GM18508 (cell line): Measurements from ENCODE around the gene DNAH10.
"Not testable (repeated sequence)": the region's sequence is repeated elsewhere in the genome, so short reads cannot be mapped to it uniquely, and the experiment has no call there.

Source experiments
- ATAC-seq: cut with Tn5 transposase; IDR thresholded peaks from one replicate; pipeline ENCODE4 v1.9.1; 2021; ENCODE audit warnings: moderate number of reproducible peaks; ENCODE audit not compliant: insufficient read depth, unreplicated experiment

The DNAH10 gene

DNA sequence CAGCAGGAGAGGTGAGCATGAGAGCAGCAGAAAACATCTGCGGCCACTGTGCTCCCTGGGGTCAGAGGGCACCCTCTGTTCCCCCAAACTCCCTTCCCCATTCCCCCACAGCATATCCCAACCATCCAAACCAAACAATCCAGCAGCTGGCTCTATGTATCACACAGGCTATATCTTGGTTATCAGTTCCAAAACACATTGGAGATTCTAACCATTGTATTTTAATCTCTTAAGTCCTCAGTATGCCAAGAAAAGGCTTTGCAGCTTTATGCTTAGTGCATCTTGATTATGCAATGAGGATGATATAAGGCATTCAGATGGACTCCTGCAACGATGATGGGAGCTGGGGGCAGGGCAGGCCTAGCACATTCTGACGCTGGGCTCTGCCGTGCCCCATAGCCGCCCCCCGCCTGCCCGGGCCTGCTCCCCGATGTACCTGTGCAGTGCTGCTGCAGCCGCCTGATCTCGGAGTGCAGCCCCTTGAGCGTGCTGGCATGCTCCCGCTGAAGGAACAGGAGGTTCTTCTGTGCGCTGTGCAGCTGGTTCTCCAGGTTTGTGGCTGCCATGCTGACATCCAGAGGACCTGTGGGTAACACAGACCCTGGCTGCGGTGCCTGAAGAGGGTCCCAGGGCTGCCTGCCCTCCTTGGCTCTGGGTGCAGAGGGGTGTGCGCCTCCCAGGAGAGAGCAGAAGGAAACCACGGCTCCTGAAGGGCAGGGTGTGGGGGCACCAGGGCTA, 181.0 kb downstream of the DNAH10 start:
- ATAC-seq = no peak

DNA sequence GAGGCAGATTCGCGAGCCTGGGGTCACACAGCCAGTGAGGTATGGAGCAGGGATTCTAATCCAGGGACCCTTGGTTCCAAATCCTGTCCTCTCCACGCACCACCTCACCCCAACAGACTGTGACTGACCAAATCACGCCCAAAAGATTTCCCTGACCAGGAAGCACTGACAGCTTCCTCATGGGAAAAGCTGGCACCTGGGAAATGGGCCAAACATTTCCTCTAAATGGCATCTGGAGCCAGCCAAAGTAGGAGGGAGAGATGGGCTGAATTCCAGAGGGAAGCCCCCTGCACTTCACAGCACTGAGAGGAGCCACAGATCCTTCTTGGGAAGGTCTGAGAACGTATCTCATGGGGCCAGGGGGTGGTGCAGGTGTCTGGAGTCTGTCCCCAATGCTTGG, 181.7 kb downstream of the DNAH10 start:
- ATAC-seq = no peak

DNA sequence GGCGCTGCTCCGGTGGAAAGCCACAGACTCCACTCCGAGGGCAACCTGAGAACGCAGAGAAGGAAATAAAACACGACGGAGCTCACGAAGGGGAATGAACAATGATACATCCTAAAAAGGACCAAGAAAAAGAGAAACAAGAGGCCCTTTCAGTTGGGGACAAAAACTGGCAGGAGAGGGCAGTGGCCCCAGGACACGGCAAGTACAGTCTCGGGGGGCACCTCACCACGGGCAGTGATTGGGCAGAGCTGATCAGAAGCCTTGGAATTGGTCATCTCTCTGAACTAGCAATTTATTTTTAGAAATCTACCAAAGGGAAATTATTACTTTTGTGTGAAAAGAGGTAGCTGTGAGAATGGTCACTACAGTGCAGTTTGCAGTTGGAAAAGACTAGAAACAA, 182.6 kb downstream of the DNAH10 start:
- no peak for ATAC-seq

DNA sequence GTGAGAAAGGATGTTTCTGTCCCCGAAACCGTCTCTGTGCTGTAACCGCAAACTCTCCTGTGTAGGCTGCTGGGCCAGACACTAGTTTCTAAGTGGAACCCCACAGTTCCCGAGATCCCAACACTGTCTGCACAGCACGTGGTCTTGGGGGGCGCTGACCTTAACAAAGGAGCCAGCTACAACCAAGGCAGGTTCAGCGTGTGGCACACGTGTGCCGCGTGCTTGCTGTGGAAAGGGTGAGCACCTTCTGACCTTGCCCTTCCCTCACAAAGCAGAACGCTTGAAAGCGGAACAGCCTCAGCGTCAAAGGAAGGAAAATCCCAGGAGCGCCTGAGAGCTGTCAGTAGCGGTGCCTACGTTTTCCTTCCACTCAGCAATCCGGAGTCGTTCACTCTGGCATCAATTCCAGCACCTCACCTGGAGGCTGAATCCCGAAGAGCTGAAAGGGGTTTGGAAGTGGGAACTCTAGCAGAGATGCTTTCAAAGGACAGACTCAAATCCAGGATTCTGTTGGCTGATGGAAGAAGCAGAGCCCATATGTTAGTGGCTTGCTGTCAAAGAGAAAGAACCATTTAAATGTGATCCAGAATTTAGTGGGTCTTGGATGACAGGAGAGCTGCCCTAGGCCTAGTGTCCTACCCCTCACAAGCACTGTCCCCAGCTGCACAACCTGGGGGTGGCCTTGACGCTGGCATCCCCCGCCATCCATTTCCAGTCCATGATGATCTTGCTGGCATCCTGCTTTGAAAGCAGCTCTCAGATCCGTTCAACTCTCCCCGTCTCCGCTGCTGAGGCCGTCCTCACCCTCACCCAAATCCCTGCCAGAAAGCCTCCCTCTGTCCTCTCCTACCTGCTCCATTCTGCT, 183.4 kb downstream of the DNAH10 start:
- ATAC-seq = no peak

DNA sequence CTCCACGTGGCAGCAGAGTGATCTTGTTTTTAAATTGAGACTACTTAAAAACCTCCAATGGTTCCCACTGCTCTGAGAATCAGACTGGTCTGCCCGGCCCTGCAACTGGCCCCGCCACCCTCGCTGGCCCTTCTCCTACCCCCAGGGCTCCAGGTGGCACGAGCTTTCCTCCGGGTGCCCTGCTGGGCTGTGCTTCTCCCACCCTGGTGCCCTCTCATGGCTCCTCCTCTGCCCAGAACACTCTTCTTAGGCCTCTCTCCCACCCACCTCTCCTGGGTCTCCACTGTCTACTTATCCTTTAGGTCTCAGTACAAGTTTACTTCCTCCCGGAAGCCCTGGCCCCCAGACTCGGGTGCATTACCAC, 184.0 kb downstream of the DNAH10 start:
- no peak for ATAC-seq

DNA sequence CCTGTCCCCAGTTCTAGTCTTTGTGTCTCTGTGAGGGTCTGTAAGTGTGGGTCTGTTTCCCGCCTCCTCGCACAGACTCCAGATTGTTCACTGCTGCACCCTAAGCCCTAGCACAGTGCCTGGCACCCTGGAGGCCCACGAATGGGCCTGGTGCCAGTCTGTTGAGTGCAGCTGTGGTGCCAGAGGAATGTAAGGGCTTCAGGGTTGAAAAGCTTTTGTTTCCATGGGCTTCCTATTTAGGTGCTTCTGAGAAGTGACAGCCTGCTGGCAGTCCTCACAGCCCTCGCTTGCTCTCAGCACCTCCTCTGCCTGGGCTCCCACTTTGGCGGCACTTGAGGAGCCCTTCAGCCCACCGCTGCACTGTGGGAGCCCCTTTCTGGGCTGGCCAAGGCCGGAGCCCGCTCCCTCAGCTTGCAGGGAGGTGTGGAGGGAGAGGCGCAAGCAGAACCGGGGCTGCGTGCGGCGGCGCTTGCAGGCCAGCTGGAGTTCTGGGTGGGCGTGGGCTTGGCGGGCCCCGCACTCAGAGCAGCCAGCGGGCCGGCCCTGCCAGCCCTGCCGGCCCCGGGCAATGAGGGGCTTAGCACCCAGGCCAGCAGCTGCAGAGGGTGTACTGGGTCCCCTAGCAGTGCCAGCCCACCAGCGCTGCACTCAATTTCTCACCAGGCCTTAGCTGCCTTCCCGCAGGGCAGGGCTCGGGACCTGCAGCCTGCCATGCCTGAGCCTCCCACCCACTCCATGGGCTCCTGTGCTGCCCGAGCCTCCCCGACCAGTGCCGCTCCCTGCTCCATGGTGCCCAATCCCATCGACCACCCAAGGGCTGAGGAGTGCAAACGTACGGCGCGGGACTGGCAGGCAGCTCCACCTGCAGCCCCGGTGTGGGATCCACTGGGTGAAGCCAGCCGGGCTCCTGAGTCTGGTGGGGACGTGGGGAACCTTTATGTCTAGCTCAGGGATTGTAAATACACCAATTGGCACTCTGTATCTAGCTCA, 184.7 kb downstream of the DNAH10 start:
- ATAC-seq = not testable (repeated sequence)

DNA sequence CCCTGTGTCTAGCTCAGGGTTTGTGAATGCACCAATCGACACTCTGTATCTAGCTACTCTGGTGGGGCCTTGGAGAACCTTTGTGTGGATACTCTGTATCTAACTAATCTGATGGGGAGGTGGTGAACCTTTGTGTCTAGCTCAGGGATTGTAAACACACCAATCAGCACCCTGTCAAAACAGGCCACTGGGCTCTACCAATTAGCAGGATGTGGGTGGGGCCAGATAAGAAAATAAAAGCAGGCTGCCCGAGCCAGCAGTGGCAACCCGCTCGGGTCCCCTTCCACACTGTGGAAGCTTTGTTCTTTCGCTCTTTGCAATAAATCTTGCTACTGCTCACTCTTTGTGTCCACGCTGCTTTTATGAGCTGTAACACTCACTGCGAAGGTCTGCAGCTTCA, 185.4 kb downstream of the DNAH10 start:
- not testable (repeated sequence) for ATAC-seq

DNA sequence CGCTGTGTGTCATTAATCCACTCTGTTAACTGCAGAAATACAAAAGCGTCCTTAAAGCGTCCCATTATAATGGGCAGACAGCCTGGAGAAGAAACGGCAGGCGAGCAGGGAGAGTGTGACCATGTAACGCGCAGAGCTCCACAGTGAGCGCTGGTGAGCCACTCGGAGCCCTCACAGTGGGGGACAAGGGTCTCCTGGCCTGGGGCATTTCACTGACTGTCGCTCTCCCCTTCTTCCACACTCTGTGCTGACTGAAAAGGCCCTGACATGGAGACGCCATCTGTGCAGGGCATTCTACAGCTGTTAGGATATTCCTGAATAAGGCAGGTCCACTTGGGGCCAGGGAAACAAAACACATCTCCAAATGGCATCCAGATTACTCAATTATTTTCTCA, 186.3 kb downstream of the DNAH10 start:
- no peak for ATAC-seq

DNA sequence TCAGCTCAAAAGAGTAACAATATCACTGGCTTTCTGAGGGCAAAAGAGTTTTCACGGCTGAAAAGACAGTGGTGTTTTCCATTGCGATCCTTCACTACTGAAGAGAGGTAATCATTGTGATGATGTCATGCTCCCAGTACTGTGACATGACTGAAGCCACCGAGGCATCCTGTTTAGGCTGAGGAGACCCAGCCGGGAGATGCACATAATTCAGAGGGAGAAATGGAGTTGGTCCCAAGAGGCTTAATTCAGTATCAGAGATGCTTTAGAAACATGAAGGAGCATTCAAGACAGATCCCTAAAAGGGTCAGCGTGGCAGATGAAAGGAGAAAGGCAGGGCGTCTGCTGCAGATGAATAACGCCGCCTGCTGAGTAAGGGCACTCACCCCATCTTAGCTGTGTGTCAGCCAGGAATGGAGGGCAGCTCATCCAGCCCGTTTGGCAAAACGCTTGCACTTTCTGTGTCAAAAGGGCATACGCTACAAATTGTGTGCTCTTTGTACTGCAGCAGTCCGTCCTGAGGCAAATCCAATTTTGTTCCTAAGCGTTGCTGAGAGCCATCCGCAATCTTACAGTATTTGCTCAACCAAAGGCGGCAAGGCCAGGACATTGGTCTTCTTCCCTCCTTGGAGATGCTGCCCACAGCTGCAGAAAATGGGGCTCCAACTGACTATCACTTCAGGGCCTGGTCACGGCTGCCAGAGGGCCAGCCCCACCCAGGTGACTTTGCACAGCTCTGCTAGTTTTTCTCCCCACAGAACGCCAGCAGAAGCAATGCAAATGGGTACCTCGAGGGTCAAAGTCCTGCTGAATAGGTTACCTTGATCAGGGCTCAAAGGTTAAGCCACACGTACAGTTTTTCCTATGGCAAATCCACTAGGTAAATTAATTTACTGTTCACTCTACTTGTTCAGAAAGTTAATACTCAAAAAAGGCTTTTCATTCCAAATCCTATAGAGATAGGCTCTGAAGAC, 187.0 kb downstream of the DNAH10 start:
- no peak for ATAC-seq

DNA sequence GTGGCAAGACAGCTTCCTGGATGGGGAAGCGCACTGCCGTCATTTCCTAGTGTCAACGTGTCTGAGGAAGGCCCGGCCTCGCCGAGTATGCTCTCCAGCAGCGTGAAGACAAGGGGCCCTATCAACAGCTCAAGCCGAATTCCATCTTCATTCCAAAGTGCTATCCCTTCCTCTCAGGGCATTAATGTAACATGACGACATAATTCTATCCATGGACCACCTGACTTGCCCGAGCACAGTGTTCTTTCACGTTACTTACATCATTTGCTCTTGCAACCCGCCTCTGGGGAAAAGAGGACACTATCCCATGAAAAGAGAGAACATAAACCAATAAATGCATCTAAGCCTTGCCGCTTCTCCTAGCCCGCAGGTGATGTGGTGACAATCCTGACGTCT, 187.7 kb downstream of the DNAH10 start:
- ATAC-seq = no peak

DNA sequence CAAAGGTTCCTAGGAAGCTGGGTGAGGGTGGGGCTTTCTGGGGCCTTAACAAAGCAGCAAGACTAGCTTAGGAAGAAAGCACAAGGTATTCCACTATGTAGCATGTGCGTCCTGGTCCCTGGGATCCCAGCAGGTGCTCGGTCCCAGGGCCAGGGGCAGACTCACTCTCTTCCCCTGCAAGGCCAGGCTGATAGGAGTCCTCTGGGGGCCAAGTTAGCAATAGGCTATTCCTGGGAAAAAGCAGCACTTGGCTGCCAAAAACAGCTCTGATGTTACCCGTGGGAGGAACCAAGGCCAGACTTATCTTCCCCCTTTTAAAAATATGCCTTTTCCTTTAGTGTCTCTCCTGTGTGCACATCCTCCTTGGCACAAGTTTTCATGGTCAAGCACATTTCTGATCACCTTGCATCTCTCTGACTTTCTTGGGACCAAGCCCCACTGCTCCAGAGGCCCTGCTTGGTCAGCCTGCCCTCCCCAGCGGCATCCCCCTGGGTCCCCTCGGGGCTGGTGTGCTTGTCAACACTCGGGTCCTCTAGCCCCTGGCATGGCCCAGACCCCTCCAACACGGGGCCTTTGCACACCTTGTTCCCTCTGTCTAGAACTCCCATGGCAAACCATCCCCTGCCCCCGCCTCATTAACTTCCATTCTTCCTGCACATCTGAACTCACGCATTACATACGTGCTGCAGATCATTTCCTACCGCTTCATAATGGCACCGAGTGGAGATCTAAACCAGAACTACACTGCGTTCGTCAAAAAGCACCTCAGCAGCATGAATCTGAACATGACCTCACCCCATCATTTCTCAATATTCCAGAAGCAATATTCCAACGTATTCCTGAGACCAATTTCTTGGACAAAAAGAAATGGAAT, 188.6 kb downstream of the DNAH10 start:
- no peak for ATAC-seq

DNA sequence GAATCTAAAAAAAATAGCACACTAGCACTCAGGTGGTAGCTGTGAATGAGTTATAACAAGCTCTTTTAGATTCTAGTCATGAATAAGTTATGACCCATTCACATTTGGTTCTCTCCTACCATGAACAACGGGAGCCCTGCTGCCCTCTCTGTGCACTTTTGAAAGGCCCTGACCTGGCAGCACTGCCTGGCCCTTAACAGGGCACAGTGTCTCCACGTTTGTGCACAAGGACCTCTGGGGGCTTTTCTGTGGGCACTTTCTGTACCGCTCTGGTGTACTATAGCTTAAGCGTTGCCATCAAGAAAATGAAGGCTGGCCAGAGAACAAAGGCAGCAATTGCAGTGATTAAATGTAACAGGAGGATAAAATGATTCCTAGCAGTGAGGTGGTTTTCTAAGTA, 189.4 kb downstream of the DNAH10 start:
- ATAC-seq = no peak

DNA sequence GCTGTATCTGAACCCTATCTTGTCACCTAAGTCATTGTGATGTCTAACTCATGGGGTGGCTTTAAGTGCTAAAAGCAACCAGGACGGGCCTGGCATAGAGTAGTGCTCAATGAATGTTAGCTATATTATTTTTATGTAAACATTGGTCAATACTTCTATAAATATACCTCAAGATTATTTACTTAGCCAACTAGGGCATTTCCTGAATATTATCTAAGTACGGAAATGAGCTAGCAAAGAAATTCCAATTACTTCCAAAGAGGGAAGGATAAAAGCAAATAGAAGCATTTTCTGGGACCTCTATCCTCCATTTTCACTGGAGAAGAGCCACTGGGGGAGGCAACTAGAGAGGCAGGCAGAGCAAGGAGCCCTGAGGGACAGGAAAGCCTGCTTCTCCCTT, 189.9 kb downstream of the DNAH10 start:
- no peak for ATAC-seq

DNA sequence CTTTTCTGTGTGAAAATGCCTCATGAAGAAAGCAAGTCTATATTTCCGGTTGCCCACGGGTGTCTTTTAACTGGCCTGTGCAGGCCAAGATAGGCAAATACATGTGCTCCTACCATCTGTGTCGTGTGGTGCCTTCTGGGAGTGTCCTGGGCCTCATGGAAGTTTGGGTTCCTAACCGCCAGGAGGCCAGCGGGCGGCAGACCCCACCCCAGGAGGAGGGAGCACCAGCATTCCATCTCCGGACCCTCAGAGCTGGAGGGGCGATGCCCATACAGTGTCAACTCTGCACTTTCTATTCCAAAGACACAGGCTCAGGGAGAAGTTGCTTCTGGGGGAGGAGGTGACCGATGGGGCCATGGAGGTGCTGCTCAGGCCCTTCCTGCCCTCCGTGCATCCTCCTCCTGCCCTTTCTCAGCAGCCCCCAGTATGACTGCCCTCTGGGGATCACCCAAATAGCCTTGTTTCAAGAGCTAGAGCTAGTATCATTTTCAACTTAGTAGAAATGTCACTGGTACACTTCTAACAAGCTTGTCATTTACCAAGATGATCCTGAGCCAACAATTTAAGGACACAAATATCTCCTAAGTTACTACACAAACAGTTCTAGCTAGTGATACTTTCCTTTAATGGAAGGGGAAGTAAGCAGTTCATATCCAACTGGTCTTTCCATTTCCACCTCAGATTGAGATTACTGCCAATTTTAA, 192.7 kb downstream of the DNAH10 start:
- ATAC-seq = no peak

DNA sequence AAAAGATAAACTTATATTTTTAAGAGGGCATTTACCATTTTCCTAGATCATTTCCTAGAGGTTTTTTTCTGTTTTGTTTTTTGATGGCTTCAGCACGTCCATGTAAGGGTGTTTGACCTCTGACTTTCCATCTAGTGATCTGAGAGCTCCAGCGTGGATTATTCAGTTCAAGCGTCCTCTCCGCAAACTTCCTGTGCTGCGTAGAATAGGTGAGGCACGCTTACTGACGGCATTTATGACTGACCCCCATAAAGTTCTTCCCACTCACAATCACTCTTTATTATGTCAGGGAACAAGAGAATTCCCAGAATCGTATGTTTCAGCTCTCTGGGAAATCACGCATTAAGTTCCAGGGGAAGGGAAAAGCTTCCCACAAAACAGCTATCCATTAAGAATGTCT, 194.1 kb downstream of the DNAH10 start:
- no peak for ATAC-seq

DNA sequence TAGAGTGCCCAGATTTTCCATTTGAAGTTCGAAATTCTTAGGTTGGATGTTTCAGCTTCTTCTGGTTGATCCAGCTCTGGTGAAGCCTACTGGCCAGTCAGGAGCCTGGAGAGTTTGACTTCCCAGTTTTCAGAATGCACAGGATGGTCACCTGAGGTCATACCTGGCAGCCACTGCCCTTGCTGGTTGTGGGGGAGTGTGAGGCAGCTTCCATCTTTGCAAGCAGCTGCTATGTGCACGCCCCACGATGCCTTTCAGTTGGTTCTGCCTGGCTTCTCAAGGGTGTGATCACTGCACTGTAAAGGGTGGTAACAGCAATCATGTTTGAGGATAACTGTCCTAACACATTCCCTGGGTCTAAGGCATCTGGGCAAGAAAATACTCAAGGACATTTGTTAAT, 195.1 kb downstream of the DNAH10 start:
- no peak for ATAC-seq

DNA sequence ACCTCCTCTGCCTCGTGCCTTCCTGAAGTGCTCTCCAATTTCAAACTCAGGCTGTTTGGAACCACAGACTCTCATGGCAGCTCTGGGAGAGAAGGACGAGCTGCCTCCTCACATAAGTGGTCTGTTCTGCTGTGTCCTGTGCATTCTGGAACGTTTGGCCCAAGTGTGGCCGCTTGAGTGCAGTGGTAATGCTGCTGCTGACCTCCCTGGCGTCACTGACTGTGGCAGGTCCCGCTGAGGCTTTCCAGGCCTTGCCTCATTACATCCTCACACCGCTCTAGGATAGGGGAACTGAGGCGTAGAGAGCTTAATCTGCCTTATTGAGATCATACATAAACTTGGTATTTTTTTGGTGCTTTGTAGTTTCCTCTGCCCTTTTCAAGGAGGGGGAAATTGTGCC, 196.4 kb downstream of the DNAH10 start:
- no peak for ATAC-seq

DNA sequence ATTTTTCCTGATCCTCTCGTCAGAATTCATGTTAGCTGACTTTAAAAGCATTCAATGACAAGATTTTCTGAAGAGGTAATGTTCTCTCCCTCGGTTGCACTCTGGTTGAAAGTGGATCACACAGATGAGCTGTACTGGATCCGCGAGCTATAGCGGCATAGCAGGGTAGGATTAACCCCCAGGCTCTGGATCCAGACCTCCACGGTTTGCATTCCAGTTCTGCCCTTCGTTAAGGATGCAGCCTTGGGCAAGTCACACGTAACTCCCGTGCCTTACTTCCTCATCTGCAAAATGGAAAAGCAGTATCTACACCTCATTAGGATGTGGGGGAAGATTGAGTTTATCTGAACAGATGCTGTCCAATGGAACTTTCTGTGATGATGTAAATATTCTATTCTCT, 196.8 kb downstream of the DNAH10 start:
- ATAC-seq = no peak
